T-helper 2 cell treated with Interferon-gamma antibody and Interleukin-4, amounts not matched to agents 5 μg/mL and 100 μg/mL, for 36 hours (primary cell): ENCODE data around the gene ZNF429.
"Not testable (repeated sequence)": the region's sequence is repeated elsewhere in the genome, so short reads cannot be mapped to it uniquely, and the experiment has no call there.

Experiments used
- DNase-seq: peaks from one replicate; pipeline ENCODE4 v3.0.0; 2021; ENCODE audit warnings: low spot score
- H3K27ac Mint-ChIP-seq: one replicate; pipeline ENCODE4 v1.8.0; 2021; ENCODE audit warnings: mild to moderate bottlenecking, mixed read lengths
- H3K27me3 Mint-ChIP-seq: one replicate; pipeline ENCODE4 v1.8.0; 2021; ENCODE audit warnings: low read depth, mixed read lengths
- H3K36me3 Mint-ChIP-seq: one replicate; pipeline ENCODE4 v1.8.0; 2021; ENCODE audit warnings: low read depth, mixed read lengths
- H3K4me1 Mint-ChIP-seq: one replicate; pipeline ENCODE4 v1.8.0; 2021; ENCODE audit warnings: low read depth, mixed read lengths
- H3K4me3 Mint-ChIP-seq: one replicate; pipeline ENCODE4 v1.8.0; 2022; ENCODE audit warnings: mild to moderate bottlenecking, moderate library complexity, mixed read lengths
- H3K9me3 Mint-ChIP-seq: one replicate; pipeline ENCODE4 v1.8.0; 2021; ENCODE audit warnings: mixed read lengths

Gene ZNF429

GRCh38 chr19:21567806-21568205 is 62.4 kb downstream of the ZNF429 start:
- H3K4me3 Mint-ChIP-seq = peak overlapping the region; percentile 45
- peaks cover 74% of the 10 kb centered on the region for H3K9me3 Mint-ChIP-seq
- peaks cover 37% of the 10 kb centered on the region for H3K36me3 Mint-ChIP-seq
- not testable (repeated sequence) for H3K4me1 Mint-ChIP-seq, H3K27ac Mint-ChIP-seq, DNase-seq, H3K27me3 Mint-ChIP-seq

- DNase-seq = peak; percentile 78
- Mint-ChIP-seq H3K27me3 (no peaks in the 10 kb centered on the region), H3K4me1 (no peaks in the 10 kb centered on the region), H3K4me3 (peak overlapping the region; percentile 94), H3K9me3 (peaks cover 69% of the 10 kb centered on the region), H3K36me3 (peaks cover 26% of the 10 kb centered on the region), H3K27ac (peak overlapping the region; percentile 92)
Measured at GRCh38 chr19:21568816-21569493, 63.6 kb downstream of the ZNF429 start.

- DNase-seq = peak; percentile 30
- Mint-ChIP-seq H3K27ac (peak overlapping the region; percentile 92), H3K27me3 (no peaks in the 10 kb centered on the region), H3K4me1 (no peaks in the 10 kb centered on the region), H3K4me3 (peak overlapping the region; percentile 94), H3K36me3 (peaks cover 23% of the 10 kb centered on the region), H3K9me3 (peaks cover 69% of the 10 kb centered on the region)
Measured at GRCh38 chr19:21569494-21569865, 64.1 kb downstream of the ZNF429 start.

GRCh38 chr19:21571316-21571715 is 65.9 kb downstream of the ZNF429 start:
- peaks cover 75% of the 10 kb centered on the region for H3K9me3 Mint-ChIP-seq
- H3K36me3 Mint-ChIP-seq = peaks cover 14% of the 10 kb centered on the region
- no peak for DNase-seq
- no peaks in the 10 kb centered on the region for H3K4me1 Mint-ChIP-seq
- H3K4me3 Mint-ChIP-seq = no peak overlapping the region
- no peak overlapping the region for H3K27ac Mint-ChIP-seq
- no peaks in the 10 kb centered on the region for H3K27me3 Mint-ChIP-seq

- Mint-ChIP-seq H3K36me3 (peaks cover 3% of the 10 kb centered on the region), H3K27me3 (no peaks in the 10 kb centered on the region), H3K4me3 (no peak overlapping the region), H3K27ac (no peak overlapping the region), H3K4me1 (no peaks in the 10 kb centered on the region), H3K9me3 (peaks cover 59% of the 10 kb centered on the region)
- no peak for DNase-seq
Measured at GRCh38 chr19:21574607-21575006, 69.2 kb downstream of the ZNF429 start.

GRCh38 chr19:21576481-21576880 is 71.1 kb downstream of the ZNF429 start:
- Mint-ChIP-seq H3K9me3 (peaks cover 55% of the 10 kb centered on the region), H3K4me1 (no peaks in the 10 kb centered on the region), H3K36me3 (no peaks in the 10 kb centered on the region), H3K27me3 (no peaks in the 10 kb centered on the region), H3K4me3 (no peak overlapping the region), H3K27ac (no peak overlapping the region)
- DNase-seq = no peak

- H3K4me3 Mint-ChIP-seq = no peak overlapping the region
- H3K36me3 Mint-ChIP-seq = peaks cover 2% of the 10 kb centered on the region
- H3K27me3 Mint-ChIP-seq = no peaks in the 10 kb centered on the region
- H3K9me3 Mint-ChIP-seq = peaks cover 48% of the 10 kb centered on the region
- no peak overlapping the region for H3K27ac Mint-ChIP-seq
- no peaks in the 10 kb centered on the region for H3K4me1 Mint-ChIP-seq
- no peak for DNase-seq
Measured at GRCh38 chr19:21580101-21580500, 74.7 kb downstream of the ZNF429 start.

GRCh38 chr19:21580818-21581217 is 75.4 kb downstream of the ZNF429 start:
- Mint-ChIP-seq H3K4me1 (no peaks in the 10 kb centered on the region), H3K36me3 (peaks cover 2% of the 10 kb centered on the region), H3K27ac (no peak overlapping the region), H3K4me3 (no peak overlapping the region), H3K27me3 (no peaks in the 10 kb centered on the region), H3K9me3 (peaks cover 44% of the 10 kb centered on the region)
- no peak for DNase-seq

GRCh38 chr19:21581646-21582240 is 76.3 kb downstream of the ZNF429 start:
- Mint-ChIP-seq H3K36me3 (peaks cover 2% of the 10 kb centered on the region), H3K9me3 (peaks cover 36% of the 10 kb centered on the region), H3K4me1 (no peaks in the 10 kb centered on the region), H3K27me3 (no peaks in the 10 kb centered on the region), H3K4me3 (no peak overlapping the region), H3K27ac (no peak overlapping the region)
- no peak for DNase-seq

GRCh38 chr19:21584537-21584936 is 79.1 kb downstream of the ZNF429 start:
- H3K27ac Mint-ChIP-seq = no peak overlapping the region

GRCh38 chr19:21585281-21585890 is 80.0 kb downstream of the ZNF429 start:
- no peak for DNase-seq
- Mint-ChIP-seq H3K36me3 (peaks cover 2% of the 10 kb centered on the region), H3K27me3 (no peaks in the 10 kb centered on the region), H3K27ac (no peak overlapping the region), H3K4me1 (no peaks in the 10 kb centered on the region), H3K9me3 (peaks cover 34% of the 10 kb centered on the region), H3K4me3 (no peak overlapping the region)

More at GRCh38 chr19:21584537-21584936, 79.1 kb downstream of the ZNF429 start:
- H3K9me3 Mint-ChIP-seq = peaks cover 31% of the 10 kb centered on the region
- H3K4me1 Mint-ChIP-seq = no peaks in the 10 kb centered on the region
- H3K4me3 Mint-ChIP-seq = no peak overlapping the region
- no peak for DNase-seq
- H3K36me3 Mint-ChIP-seq = peaks cover 2% of the 10 kb centered on the region
- no peaks in the 10 kb centered on the region for H3K27me3 Mint-ChIP-seq

GRCh38 chr19:21586311-21587116 is 81.1 kb downstream of the ZNF429 start:
- Mint-ChIP-seq H3K27ac (no peak overlapping the region), H3K27me3 (no peaks in the 10 kb centered on the region), H3K36me3 (peaks cover 2% of the 10 kb centered on the region), H3K4me3 (peak overlapping the region; percentile 40), H3K4me1 (no peaks in the 10 kb centered on the region), H3K9me3 (peaks cover 30% of the 10 kb centered on the region)
- DNase-seq = no peak

GRCh38 chr19:21587117-21587461 is 81.7 kb downstream of the ZNF429 start:
- H3K36me3 Mint-ChIP-seq = peaks cover 2% of the 10 kb centered on the region
- H3K9me3 Mint-ChIP-seq = peaks cover 25% of the 10 kb centered on the region
- peak overlapping the region; percentile 40 for H3K4me3 Mint-ChIP-seq
- H3K27ac Mint-ChIP-seq = no peak overlapping the region
- DNase-seq = no peak
- H3K27me3 Mint-ChIP-seq = no peaks in the 10 kb centered on the region
- H3K4me1 Mint-ChIP-seq = no peaks in the 10 kb centered on the region

GRCh38 chr19:21587549-21587948 is 82.1 kb downstream of the ZNF429 start:
- H3K27ac Mint-ChIP-seq = no peak overlapping the region
- no peaks in the 10 kb centered on the region for H3K27me3 Mint-ChIP-seq
- no peak for DNase-seq
- peaks cover 2% of the 10 kb centered on the region for H3K36me3 Mint-ChIP-seq
- H3K4me3 Mint-ChIP-seq = no peak overlapping the region
- H3K4me1 Mint-ChIP-seq = no peaks in the 10 kb centered on the region
- H3K9me3 Mint-ChIP-seq = peaks cover 27% of the 10 kb centered on the region
